HG03039 (cell line): ENCODE results near the gene RBM17.
"Not testable (repeated sequence)": the region's sequence is repeated elsewhere in the genome, so short reads cannot be mapped to it uniquely, and the experiment has no call there.

Experiments used
- ATAC-seq: cut with Tn5 transposase; IDR thresholded peaks from one replicate; pipeline ENCODE4 v1.9.1; 2021; ENCODE audit warnings: mild to moderate bottlenecking, moderate library complexity; ENCODE audit not compliant: unreplicated experiment

The RBM17 gene

GRCh38 chr10:6108631-6109443, 20.0 kb downstream of the RBM17 start:
- ATAC-seq: no peak

GRCh38 chr10:6109444-6109775, 20.6 kb downstream of the RBM17 start:
- ATAC-seq: no peak

GRCh38 chr10:6110136-6110535, 21.3 kb downstream of the RBM17 start:
- ATAC-seq: no peak

GRCh38 chr10:6112893-6113292, 24.1 kb downstream of the RBM17 start:
- ATAC-seq: no peak

- ATAC-seq: no peak
Observed at GRCh38 chr10:6114299-6114698, 25.5 kb downstream of the RBM17 start.

- no peak for ATAC-seq
Observed at GRCh38 chr10:6114805-6115341, 26.0 kb downstream of the RBM17 start.

GRCh38 chr10:6115411-6115810, 26.6 kb downstream of the RBM17 start:
- ATAC-seq: no peak

- ATAC-seq: no peak
Observed at GRCh38 chr10:6115824-6116350, 27.1 kb downstream of the RBM17 start.

GRCh38 chr10:6116806-6117205, 28.0 kb downstream of the RBM17 start:
- no peak for ATAC-seq

GRCh38 chr10:6117711-6118110, 28.9 kb downstream of the RBM17 start:
- ATAC-seq: no peak

- no peak for ATAC-seq
Observed at GRCh38 chr10:6119423-6119822, 30.6 kb downstream of the RBM17 start.

- ATAC-seq: no peak
Observed at GRCh38 chr10:6119962-6120361, 31.1 kb downstream of the RBM17 start.

GRCh38 chr10:6120691-6121090, 31.9 kb downstream of the RBM17 start:
- no peak for ATAC-seq

- ATAC-seq: no peak
Observed at GRCh38 chr10:6121146-6121545, 32.3 kb downstream of the RBM17 start.

GRCh38 chr10:6123532-6123931, 34.7 kb downstream of the RBM17 start:
- ATAC-seq: no peak

- no peak for ATAC-seq
Observed at GRCh38 chr10:6124666-6125065, 35.8 kb downstream of the RBM17 start.

GRCh38 chr10:6127461-6127860, 38.6 kb downstream of the RBM17 start:
- not testable (repeated sequence) for ATAC-seq

- no peak for ATAC-seq
Observed at GRCh38 chr10:6128087-6128486, 39.3 kb downstream of the RBM17 start.

GRCh38 chr10:6128591-6129251, 39.9 kb downstream of the RBM17 start:
- no peak for ATAC-seq

- no peak for ATAC-seq
Observed at GRCh38 chr10:6130848-6131470, 42.1 kb downstream of the RBM17 start.

- ATAC-seq: no peak
Observed at GRCh38 chr10:6133331-6134098, 44.7 kb downstream of the RBM17 start.
